Nephron progenitor cell (in vitro differentiated cells): Measurements from ENCODE around the gene KCNT1.
A peak's percentile ranks its signal among the peaks of the same experiment; 100 is the strongest.

Experiments
- DNase-seq: peaks from one replicate; pipeline ENCODE4 v3.0.0; 2021
- H3K27ac Mint-ChIP-seq: 2 replicates; pipeline ENCODE4 v1.8.0; 2021; ENCODE audit warnings: mild to moderate bottlenecking, moderate library complexity, mixed read lengths
- H3K27me3 Mint-ChIP-seq: 2 replicates; pipeline ENCODE4 v1.8.0; 2021; ENCODE audit warnings: mild to moderate bottlenecking, low read depth, mixed read lengths; ENCODE audit not compliant: poor library complexity
- H3K36me3 Mint-ChIP-seq: 2 replicates; pipeline ENCODE4 v1.8.0; 2021; ENCODE audit warnings: low read depth, mixed read lengths
- H3K4me1 Mint-ChIP-seq: 2 replicates; pipeline ENCODE4 v1.8.0; 2021; ENCODE audit warnings: mixed read lengths
- H3K4me3 Mint-ChIP-seq: 2 replicates; pipeline ENCODE4 v1.8.0; 2021; ENCODE audit warnings: mild to moderate bottlenecking, moderate library complexity, mixed read lengths
- H3K9me3 Mint-ChIP-seq: 2 replicates; pipeline ENCODE4 v1.8.0; 2021; ENCODE audit warnings: mild to moderate bottlenecking, moderate library complexity, mixed read lengths
- TF ChIP-seq, protein P1 (sequence below): fragments of 200-600 bp; sonication (generic); IDR thresholded peaks from 2 replicates; pipeline ENCODE4 v1.5.0; 2021; ENCODE audit warnings: antibody characterized with exemption

Gene KCNT1

DNA sequence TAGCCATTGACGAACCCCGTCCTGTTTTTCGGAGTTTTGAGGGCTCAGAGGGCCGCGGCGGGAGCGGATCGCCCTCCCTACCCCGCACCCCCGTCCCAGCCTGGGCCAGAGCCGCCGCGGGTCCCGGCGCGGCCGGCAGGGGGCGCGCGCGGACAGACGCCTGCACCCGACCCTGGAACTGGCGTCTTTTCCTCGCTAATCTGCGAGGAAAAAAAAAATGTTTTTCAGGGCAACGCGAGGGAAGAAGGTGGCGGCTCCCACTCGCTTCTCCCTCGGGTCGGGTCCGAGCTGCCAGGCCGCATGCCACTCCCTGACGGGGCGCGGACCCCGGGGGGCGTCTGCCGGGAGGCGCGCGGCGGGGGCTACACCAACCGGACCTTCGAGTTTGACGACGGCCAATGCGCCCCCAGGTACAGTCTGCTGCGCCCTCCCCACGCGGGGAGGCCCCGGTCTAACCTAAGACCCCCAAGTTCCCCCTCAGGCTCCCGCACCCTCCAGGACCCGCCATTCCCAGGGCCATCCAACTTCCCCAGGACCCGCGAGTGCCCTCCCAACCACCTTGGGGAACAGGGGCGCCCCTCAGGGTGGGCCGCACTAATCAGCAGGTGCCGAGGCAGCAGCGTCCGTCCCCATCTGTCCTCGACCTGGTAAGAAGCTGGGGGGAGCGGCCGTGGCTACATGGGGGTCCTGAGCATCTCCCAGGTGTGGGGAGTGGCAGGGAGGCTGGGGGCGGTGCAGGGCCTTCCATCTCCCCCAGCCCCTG lies at the start of gene KCNT1:
Gene KCNT1 (plus strand): TSS at position 227 of the 763 bp plus-strand sequence. CDS start 74 bp downstream, at position 301.
- no peak within 1 kb of the TSS for H3K27ac Mint-ChIP-seq
- no peak within 1 kb of the TSS for H3K4me3 Mint-ChIP-seq
- H3K9me3 Mint-ChIP-seq: no peaks in the 10 kb centered on the region
- peaks cover 4% of the 10 kb centered on the region for H3K4me1 Mint-ChIP-seq
- TF ChIP-seq, protein P1, sequence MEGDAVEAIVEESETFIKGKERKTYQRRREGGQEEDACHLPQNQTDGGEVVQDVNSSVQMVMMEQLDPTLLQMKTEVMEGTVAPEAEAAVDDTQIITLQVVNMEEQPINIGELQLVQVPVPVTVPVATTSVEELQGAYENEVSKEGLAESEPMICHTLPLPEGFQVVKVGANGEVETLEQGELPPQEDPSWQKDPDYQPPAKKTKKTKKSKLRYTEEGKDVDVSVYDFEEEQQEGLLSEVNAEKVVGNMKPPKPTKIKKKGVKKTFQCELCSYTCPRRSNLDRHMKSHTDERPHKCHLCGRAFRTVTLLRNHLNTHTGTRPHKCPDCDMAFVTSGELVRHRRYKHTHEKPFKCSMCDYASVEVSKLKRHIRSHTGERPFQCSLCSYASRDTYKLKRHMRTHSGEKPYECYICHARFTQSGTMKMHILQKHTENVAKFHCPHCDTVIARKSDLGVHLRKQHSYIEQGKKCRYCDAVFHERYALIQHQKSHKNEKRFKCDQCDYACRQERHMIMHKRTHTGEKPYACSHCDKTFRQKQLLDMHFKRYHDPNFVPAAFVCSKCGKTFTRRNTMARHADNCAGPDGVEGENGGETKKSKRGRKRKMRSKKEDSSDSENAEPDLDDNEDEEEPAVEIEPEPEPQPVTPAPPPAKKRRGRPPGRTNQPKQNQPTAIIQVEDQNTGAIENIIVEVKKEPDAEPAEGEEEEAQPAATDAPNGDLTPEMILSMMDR: peak; percentile 94
- no peaks in the 10 kb centered on the region for H3K36me3 Mint-ChIP-seq
- peak; percentile 89 for DNase-seq
- peaks cover 54% of the 10 kb centered on the region for H3K27me3 Mint-ChIP-seq

DNA sequence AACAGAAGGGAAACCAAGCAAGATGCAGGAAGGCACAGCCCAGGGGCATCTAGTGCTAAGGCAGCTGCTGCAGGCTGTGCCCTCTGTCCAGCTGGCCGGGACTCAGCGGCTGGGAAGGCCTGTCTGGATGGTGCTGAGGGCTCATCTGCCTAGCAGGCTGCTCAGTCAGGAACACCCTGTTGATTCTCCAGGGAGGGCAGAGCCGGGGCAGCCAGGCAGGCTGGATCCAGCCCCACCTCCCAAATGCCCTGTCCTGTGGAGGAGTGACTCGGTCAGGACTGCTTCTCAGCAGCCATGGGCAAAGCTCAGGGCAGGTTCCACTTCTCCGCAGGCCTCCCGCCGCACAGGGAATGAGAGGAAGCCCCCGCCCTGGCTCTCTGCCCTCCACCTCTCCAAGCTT lies 46.7 kb upstream of the KCNT1 start:
- Mint-ChIP-seq H3K4me3 (no peak overlapping the region), H3K36me3 (peaks cover 24% of the 10 kb centered on the region), H3K4me1 (peaks cover 8% of the 10 kb centered on the region), H3K27ac (no peak overlapping the region), H3K9me3 (peaks cover 52% of the 10 kb centered on the region), H3K27me3 (peaks cover 15% of the 10 kb centered on the region)
- TF ChIP-seq, protein P1: no peak
- DNase-seq: no peak

- H3K9me3 Mint-ChIP-seq: peaks cover 34% of the 10 kb centered on the region
- H3K27me3 Mint-ChIP-seq: peaks cover 8% of the 10 kb centered on the region
- DNase-seq: no peak
- peaks cover 16% of the 10 kb centered on the region for H3K4me1 Mint-ChIP-seq
- TF ChIP-seq, protein P1: no peak
- H3K36me3 Mint-ChIP-seq: peaks cover 16% of the 10 kb centered on the region
- H3K27ac Mint-ChIP-seq: no peak overlapping the region
- no peak overlapping the region for H3K4me3 Mint-ChIP-seq
These were observed 44.6 kb upstream of the KCNT1 start for GRCh38 chr9:135657416-135657815.

- H3K36me3 Mint-ChIP-seq: peaks cover 6% of the 10 kb centered on the region
- no peak overlapping the region for H3K4me3 Mint-ChIP-seq
- peaks cover 18% of the 10 kb centered on the region for H3K9me3 Mint-ChIP-seq
- H3K27me3 Mint-ChIP-seq: peaks cover 8% of the 10 kb centered on the region
- no peak for DNase-seq
- no peak overlapping the region for H3K27ac Mint-ChIP-seq
- TF ChIP-seq, protein P1: no peak
- H3K4me1 Mint-ChIP-seq: peaks cover 29% of the 10 kb centered on the region
These were observed 42.7 kb upstream of the KCNT1 start for GRCh38 chr9:135659252-135659651.

DNA sequence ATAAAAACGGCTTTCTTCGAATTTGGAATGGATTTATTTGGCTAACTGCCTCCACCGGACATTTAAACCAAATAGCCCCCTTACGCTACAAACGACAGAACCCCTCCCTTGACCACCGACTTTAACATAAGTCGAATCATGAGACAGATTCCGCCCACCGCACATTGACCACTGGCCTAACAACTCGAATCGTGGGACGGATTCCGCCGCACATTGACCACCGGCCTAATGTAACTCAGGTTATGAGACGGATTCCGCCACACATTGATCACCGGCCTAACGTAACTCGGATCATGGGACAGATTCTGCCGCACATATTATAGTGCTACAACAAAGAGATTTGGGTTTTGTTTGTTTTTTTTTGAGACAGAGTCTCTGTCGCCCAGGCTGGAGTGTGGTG lies 41.6 kb upstream of the KCNT1 start:
- no peak overlapping the region for H3K27ac Mint-ChIP-seq
- no peak overlapping the region for H3K4me3 Mint-ChIP-seq
- peaks cover 35% of the 10 kb centered on the region for H3K4me1 Mint-ChIP-seq
- TF ChIP-seq, protein P1: no peak
- peaks cover under 1% of the 10 kb centered on the region for H3K27me3 Mint-ChIP-seq
- peaks cover 6% of the 10 kb centered on the region for H3K36me3 Mint-ChIP-seq
- no peak for DNase-seq
- H3K9me3 Mint-ChIP-seq: peaks cover 9% of the 10 kb centered on the region
